IPS-18c (cell line): ENCODE results near the gene PLXNA1.

Source experiments
- H3K4me3 ChIP-seq: 2 replicates; pipeline ENCODE4 v1.7.0; 2013; ENCODE audit warnings: low read depth, mild to moderate bottlenecking, low read length, moderate library complexity; ENCODE audit not compliant: insufficient read depth
- H3K9me3 ChIP-seq: one replicate; pipeline ENCODE4 v1.6.1; 2013; ENCODE audit warnings: mild to moderate bottlenecking, low read length, moderate library complexity; ENCODE audit not compliant: control insufficient read depth, insufficient read depth

Gene PLXNA1

DNA sequence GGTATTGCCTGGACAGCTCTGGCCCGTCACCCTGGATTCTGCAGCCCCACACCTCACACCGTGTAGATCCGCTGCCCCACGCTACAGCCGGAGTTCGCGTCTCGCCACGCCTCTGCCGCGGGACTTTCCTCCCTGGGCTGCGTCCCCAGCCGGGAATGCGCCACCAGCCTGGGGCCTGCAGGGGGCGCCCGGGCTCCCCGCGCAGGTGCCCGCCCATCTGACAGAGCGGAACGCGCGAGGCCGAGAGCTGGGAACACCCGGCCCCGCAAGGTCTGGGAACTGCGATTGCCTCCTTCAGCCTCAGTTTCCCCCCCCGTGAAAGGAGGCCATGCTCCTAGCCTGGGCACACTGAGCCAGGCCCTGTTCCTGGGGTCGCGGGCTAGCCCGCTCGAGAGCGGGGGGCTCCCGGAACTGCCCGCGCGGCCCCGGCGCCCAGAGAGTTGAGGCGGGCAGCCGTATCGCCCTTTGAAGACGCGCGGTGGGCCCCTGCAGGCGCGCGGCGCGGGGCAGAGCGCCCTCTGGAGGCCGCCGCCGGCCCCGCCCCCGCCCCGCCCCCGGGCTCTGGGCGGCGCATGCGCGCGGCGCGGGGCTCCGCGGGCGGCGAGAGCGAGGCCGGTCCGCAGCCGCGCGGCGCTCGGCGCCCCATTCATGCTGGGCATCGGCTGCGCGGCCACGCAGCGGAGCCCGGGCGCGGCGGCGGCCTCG is at the start of gene PLXNA1:
TSS of gene PLXNA1 (plus strand) at position 645 of the 705 bp plus-strand sequence. CDS start 5,479 bp downstream, outside the sequence.
- peak within 1 kb of the TSS; percentile 63 for H3K4me3 ChIP-seq
- H3K9me3 ChIP-seq, result no peaks in the 10 kb centered on the region

DNA sequence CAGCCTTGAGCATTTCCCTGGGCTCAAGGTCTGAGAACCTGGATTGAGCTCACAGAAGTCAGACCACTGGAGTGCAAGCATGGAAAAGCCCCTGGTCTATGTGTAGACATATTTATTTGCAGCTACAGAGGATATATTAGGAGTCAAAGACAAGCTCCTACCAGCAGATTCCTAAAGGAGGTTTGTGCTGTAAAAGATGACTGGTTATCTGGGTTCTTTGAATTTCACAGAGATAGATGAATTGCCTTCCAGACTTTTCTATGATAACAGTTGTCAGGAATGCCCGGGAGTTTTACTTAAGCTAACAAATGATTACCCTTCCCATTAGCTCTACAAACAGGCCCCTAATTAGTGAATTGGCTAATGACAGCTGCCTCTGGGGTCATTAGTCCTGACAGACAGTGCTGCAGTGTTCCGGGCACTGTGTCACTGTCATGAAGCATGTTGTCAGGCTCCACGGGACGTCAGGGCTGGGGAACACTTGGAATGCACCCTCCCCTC is 48.8 kb upstream of the PLXNA1 start:
- H3K4me3 ChIP-seq, result no peak overlapping the region
- no peaks in the 10 kb centered on the region for H3K9me3 ChIP-seq

DNA sequence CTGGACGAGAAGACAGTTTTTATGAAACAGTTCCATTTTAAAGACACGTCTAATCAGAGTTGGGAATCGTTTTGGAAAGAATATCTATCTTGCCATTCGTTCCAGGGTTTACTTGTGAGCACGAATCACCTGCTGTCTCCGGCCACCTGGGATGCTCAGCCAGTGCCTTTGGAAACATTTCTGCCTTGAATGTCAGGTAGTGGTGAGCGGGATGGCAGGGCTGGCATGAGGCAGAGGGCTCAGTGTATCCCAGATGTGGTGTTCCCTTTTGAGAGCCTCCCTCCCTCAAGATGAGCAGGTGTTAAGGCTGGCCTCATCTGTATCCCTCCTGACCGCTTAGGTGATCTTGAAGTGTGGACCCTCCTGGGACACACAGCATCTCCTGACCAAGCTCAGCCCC is 47.9 kb upstream of the PLXNA1 start:
- no peak overlapping the region for H3K4me3 ChIP-seq
- H3K9me3 ChIP-seq, result no peaks in the 10 kb centered on the region

DNA sequence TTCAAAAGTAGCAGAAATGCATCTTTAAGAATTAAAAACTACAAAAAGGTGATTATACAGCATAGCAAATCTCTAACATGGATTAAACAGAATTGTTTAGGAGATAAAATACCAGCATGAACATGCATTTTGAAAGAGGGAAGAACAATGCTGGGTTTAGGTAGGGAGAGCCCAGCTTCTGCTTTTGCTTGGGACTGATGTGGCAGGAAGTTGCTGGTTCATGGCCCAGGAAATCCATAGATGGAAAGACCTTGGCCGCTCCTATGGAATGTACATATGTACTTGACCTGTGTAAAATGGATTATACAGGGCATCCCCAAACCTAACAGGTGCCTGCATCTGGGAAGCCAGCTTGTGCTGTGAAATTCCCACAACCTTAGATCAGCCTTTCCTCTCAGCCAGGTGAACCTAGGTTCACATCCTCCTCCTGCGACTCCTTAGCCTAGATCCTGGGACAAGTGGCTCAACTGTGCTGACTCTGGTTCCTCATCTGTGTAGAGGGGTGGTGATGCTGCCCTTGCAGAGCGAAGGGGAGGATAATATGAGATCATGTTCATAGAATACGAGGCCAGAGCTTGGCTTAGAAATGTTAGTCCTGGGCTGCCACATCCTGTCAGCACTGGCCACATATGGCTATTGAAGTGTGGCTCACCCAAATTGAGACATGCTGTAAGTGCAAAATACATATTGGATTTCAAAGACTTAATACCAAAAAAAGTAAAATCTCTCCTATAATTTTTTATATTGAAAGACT is 47.0 kb upstream of the PLXNA1 start:
- Histone ChIP-seq H3K9me3 (no peaks in the 10 kb centered on the region), H3K4me3 (no peak overlapping the region)

DNA sequence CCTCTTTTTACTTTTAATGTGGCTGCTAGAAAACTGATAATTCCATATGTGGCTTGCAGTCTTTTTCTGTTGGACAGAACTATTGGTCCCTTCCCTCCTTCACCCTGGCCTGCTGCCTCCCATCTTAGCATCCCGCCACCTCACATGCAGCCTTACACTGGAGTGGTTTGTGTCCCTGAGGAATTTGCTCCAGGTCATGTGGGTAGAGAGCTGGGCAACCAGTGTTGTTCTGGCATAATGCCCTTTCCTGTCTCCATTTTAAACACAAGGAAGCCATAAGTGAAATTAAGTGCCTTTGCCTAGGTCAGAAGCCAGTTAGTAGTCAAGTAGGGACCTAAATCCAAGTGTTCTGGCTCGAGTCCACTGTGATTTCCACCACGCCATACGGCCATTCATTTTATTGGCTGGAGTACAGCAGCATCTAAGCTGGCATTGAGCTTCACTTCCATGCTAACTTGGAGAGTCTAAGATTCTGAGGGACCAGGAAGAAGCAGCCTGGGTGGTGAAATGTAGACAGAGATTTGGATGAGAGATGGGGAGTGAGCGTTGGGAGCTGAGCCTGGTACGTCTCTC is 46.0 kb upstream of the PLXNA1 start:
- H3K4me3 ChIP-seq, result no peak overlapping the region
- H3K9me3 ChIP-seq, result no peaks in the 10 kb centered on the region

DNA sequence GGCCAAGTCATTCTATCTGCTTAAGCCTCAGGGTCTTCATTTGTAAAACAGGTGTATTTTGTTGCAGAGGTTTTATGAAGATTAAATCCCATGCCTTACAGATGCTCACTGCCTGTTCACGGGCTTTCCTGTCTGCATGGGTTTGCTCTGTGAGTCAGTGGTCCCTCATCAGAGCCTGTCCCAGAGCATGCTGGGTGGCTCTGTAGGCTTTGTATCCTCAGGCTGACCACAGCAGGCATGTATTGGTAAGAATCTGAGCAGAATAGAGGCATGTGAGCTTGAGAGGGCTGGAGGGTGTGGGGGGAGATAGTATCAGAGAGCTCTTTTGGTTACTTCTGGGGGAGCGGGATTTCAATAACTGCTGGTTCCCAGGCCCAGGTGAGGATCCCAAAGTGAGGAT is 45.4 kb upstream of the PLXNA1 start:
- Histone ChIP-seq H3K9me3 (no peaks in the 10 kb centered on the region), H3K4me3 (no peak overlapping the region)

DNA sequence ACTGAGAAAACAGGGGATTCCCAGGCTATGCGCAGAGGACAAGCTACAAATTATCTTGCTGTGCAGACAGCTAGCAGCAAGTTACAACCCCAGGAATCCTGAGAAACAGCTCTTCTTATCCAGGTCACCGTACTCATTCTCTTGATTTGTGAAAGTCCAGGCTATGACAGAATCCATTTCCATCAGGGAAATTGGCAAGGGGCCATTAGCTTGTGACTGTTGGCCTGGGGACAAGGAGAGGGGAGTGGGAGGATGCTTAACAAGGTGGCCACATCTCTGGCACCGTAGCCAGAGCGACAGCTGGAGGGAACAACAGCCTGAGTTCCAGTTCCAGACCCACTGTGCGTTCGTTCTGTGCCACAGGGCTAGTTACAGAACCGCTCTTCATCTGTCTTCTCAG is 44.9 kb upstream of the PLXNA1 start:
- no peak overlapping the region for H3K4me3 ChIP-seq
- no peaks in the 10 kb centered on the region for H3K9me3 ChIP-seq

DNA sequence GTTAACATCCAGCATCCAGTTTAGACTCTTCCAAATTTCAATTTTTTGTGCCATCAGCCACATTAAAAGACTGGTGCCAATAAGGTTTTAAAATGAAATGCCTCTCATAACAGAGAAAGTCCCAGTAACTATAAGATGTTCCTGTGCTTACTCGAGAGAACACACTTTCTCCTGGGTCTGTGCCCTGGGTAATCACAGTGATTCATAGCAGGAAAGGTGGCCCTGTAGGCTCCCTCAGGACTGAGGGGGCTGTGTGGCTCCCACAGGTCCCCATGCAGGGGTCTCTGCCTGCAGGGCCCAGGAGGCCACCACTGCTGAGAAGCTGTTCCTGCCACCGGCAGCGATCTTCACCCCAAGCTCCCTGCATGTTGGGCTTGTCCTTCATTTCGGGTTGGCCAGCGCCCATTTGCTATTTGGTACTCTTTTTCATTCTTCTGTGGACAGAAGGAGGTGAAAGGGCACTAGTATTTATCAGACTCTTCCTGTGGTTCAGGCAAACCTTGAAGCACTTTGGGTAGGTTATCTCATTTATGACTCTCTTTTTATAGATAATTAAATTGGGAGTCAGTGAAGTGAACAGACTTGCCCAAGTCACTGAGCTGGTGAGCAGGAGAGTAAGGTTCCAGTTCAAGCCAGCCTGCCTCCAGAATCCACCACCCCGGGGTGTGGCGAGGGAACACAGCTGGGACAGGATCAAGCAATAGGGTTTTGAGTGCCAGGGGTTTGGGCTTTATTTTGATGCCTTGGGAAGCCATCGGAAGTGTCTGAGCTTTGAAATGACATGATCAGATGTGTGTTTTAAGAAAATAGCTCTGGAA is 44.2 kb upstream of the PLXNA1 start:
- H3K4me3 ChIP-seq, result no peak overlapping the region
- H3K9me3 ChIP-seq, result no peaks in the 10 kb centered on the region

DNA sequence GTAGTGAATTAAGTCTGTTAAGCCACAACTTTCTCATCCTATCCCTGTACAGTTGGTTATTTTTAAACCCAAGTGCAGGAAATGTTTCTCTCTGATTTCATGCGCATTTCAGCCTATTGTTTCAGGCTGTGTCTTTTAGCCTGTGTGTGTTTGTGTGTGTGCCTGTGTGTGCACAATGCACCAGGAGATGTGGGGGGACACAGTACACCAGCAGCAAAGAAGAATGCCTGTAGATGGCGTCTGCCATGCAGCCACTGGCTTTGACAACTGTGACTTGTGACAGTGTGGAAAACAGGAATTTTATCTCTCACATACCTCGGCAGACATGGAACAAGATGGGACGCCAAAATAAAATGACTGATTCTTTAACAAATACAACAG is 43.6 kb upstream of the PLXNA1 start:
- no peaks in the 10 kb centered on the region for H3K9me3 ChIP-seq

DNA sequence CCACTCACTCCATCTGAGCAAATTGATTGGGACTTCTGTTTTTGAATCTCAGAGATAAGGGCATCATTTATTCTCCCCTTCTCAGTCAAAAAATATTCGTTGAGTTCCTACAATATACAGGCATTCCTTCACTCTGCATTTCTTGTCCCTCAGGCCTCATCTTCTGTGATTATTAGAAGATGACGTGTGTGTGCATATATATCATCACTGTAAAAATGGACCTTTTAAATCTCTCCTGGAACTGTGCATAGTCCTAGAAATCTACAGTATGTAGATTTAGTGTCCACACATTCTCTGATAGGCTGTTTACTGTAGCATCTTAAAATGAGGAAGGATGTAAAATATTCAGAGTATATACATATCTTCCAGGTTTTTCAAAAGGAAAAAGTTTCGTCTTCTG is 43.2 kb upstream of the PLXNA1 start:
- H3K4me3 ChIP-seq, result no peak overlapping the region

More for the DNA sequence above, 43.6 kb upstream of the PLXNA1 start:
- no peak overlapping the region for H3K4me3 ChIP-seq

DNA sequence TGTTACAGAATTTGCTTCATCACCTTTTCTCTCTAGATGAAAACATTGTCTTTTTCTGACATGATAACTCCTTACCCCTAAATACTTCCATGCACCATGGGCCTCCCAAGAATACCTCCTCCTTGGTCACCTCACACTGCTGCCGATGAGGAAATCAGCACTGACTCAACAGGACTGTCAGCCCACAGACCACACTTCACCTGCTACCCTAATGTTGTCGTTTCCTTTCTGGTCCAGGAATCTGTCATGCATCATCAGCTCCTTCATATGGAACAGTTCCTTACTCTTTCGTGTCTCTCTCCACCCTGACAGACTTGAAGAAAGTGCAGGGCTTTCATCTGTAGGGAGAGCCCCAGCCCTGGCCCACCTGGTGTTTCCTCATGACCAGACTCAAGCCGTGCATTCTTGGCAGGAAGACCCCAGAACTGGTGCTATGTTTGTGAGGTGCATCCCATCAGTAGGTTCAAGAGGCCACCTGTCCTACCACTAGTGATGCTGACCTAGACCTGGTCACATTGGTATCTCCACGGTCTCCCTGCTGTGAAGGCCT is 41.1 kb upstream of the PLXNA1 start:
- Histone ChIP-seq H3K9me3 (no peaks in the 10 kb centered on the region), H3K4me3 (no peak overlapping the region)

More for the DNA sequence above, 43.2 kb upstream of the PLXNA1 start:
- H3K9me3 ChIP-seq, result no peaks in the 10 kb centered on the region

DNA sequence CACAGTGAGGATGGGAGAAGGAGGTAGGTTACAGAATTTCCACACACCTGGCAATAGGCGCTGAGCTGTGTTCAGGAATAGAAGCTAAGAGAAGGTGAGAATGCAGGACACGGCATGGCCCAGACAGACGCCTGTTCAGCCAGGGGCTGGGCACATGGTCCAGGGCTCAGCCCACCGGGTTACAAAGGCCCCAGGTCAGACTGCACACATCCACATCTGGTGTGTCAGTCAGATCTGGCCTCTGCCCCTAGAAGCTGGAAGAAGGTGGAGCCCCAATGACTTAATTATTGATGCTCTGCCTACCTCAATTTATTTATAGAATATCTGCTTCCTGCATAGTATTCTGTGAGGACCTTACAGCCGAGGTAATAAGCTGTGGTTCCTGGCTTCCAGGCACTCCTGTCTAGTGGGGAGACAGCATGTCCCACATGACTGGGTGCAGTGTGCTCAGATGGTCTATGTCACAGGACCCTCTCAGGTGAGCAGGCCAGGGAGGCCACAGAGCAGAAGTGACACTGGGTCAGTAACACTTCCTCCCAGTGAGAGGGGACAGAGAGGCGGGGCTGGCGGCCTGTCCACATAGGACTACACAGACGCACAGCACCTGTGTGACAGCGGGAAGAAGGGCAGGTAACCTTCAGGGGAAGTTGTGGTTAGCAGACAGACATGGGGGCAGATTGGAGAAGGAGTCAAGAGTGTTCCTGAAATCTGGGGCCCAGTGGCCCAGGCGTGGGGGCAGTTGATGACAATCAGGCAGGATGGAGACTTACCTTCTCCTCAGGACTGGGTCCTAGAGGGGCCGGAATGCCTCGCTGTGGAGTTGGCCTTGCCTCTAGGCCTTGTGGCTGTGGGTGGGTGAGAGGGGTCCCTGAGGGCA is 38.6 kb upstream of the PLXNA1 start:
- Histone ChIP-seq H3K4me3 (no peak overlapping the region), H3K9me3 (no peaks in the 10 kb centered on the region)

DNA sequence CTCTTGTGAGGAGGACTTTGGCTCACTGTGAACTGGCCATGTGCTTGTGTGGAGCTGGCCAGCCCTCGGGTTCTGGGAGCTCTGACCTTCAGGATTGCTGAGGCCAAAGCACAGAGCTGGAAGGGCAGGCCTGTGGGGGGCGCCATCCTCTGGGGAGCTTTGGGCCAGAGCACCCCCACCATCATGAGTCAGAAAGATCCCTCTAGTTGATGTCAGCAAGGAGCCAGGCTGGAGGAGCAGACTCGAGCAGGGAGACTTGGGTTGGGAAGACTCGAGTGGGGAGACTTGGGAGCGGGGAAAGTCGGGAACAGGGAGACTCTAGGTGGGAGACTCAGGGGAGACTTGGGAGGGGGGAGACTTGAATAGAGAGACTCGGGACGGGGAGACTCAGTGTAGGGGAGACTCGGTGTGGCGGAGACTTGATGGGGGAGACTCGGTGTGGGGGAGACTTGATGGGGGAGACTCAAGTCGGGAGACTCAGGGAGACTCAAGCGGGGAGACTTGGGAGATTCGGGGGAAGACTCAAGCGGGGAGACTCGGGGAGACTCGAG is 37.7 kb upstream of the PLXNA1 start:
- H3K9me3 ChIP-seq, result no peaks in the 10 kb centered on the region
- H3K4me3 ChIP-seq, result no peak overlapping the region

DNA sequence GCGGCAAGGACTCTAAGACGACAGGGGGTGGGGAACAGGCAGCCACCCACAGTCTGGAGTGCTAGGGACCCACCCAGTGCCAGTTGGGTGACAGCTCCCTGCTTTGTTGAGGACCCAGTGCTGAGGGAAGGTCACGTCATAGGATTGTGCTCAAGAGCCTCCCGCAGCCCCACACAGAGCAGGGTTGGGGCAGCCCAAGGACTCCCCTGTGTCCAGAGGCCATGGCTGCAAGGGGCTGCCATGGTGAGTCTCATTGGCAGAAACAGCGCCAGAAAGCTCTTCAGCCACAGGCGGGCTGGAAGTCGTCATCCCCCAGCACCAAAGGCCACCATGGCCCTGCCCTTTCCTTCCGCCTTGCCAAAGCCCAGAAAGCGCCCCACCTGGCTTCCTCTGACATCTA is 37.0 kb upstream of the PLXNA1 start:
- Histone ChIP-seq H3K9me3 (no peaks in the 10 kb centered on the region), H3K4me3 (no peak overlapping the region)

DNA sequence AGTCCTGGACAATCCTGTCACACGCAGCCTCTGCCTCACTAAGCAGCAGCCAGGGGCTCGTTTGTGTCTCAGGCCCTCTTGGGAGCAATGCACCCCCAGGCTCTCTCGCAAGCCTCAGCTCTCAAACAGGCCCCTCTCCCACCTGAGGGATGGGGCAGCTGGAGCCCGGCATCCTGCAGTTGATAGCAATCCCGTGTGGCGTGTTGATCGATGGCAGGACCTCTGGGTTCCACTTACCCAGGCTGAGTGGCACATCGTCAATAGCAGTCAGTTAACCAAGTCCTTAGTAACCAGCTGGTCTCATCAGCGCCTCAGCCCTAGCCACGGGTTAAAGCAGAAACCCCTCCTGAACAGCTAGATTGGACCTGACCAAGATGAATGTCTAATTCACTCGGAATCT is 36.5 kb upstream of the PLXNA1 start:
- Histone ChIP-seq H3K9me3 (no peaks in the 10 kb centered on the region), H3K4me3 (no peak overlapping the region)

DNA sequence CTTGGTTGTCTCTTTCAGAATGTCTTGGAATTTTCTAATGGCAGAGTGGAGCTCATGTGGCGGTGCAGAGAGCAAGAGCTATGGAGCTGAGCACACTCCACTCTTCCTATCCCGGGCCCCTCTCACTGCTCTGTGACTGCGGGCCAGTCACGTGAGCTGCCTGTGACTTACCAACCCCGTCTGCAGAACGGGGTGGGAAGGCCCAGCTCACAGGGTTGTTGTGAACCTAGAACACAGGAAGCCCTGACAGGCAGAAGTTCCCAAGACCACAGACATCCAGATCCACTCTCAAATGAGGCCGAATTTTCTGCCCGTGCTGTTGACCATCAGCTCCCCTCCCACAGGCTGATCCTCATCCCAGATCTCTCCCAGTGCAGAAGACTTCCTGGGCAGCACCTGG is 35.5 kb upstream of the PLXNA1 start:
- Histone ChIP-seq H3K9me3 (no peaks in the 10 kb centered on the region), H3K4me3 (no peak overlapping the region)
